ENCODE data around the gene HNRNPK. TPM values are rescaled to one million over a fixed set of nuclear protein-coding genes. Genes with fewer than 3 reads are reported as not detected.
A peak's percentile ranks its signal among the peaks of the same experiment; 100 is the strongest.

The HNRNPK gene
- total and polyA plus RNA-seq, 2 of the 13 experiments (the other 11 are each of a cell fraction or from before 2014, with no cell fraction given) = 321 to 712 TPM

- TF ChIP-seq AFF4 (CRISPR knock-in tag; IDR thresholded peaks at IDR 0.05) (no peak), ZMYM4 (CRISPR knock-in tag; IDR thresholded peaks at IDR 0.05) (no peak), ZNF101 (CRISPR knock-in tag; IDR thresholded peaks at IDR 0.05; ENCODE audit: borderline replicate concordance, low read depth) (no peak), ZNF407 (CRISPR knock-in tag; IDR thresholded peaks at IDR 0.05; ENCODE audit: not compliant biosample characterization) (no peak), SSRP1 (CRISPR knock-in tag; IDR thresholded peaks at IDR 0.05) (no peak), CEBPZ (IDR thresholded peaks at IDR 0.05; ENCODE audit: low read length) (no peak), MLX (CRISPR knock-in tag; IDR thresholded peaks at IDR 0.05) (peak; percentile 82), ZNF597 (CRISPR knock-in tag; IDR thresholded peaks at IDR 0.05) (no peak), NR2F6 (IDR thresholded peaks at IDR 0.05) (peak; percentile 85), NR2F6 (CRISPR knock-in tag; IDR thresholded peaks at IDR 0.05) (peak; percentile 84), GABPA (IDR thresholded peaks at IDR 0.05; ENCODE audit: low read depth, low read length) (no peak), GABPA (CRISPR knock-in tag; IDR thresholded peaks at IDR 0.05; ENCODE audit: low read depth) (no peak), ZNF292 (CRISPR knock-in tag; IDR thresholded peaks at IDR 0.05; ENCODE audit: borderline replicate concordance, low read depth) (no peak), PITX1 (CRISPR knock-in tag; IDR thresholded peaks at IDR 0.05) (peak; percentile 93)
These were observed 12.4 kb upstream of the HNRNPK start (continued) for GRCh38 chr9:83992407-83992806.

Measured in HepG2 (cell line).